ENCODE measurements around the gene CCL4.

GRCh38 chr17:36111068-36111490 is 7.5 kb downstream of the CCL4 start:
- TF ChIP-seq CTCF (IDR thresholded peaks at IDR 0.05; ENCODE audit: low read depth, low read length, poor library complexity, severe bottlenecking) (no peak), EZH2phosphoT487 (IDR thresholded peaks at IDR 0.05; ENCODE audit: borderline replicate concordance, low read length) (no peak)

Data from DOHH2 (cell line).